Measurements from ENCODE around the gene XPO5. TPM values are rescaled to one million over a fixed set of nuclear protein-coding genes. Genes with fewer than 3 reads are reported as not detected.

XPO5 gene
- total RNA-seq, 4 donors from 2014 or later = 12.9 to 123 (median 29.8) TPM

DNA sequence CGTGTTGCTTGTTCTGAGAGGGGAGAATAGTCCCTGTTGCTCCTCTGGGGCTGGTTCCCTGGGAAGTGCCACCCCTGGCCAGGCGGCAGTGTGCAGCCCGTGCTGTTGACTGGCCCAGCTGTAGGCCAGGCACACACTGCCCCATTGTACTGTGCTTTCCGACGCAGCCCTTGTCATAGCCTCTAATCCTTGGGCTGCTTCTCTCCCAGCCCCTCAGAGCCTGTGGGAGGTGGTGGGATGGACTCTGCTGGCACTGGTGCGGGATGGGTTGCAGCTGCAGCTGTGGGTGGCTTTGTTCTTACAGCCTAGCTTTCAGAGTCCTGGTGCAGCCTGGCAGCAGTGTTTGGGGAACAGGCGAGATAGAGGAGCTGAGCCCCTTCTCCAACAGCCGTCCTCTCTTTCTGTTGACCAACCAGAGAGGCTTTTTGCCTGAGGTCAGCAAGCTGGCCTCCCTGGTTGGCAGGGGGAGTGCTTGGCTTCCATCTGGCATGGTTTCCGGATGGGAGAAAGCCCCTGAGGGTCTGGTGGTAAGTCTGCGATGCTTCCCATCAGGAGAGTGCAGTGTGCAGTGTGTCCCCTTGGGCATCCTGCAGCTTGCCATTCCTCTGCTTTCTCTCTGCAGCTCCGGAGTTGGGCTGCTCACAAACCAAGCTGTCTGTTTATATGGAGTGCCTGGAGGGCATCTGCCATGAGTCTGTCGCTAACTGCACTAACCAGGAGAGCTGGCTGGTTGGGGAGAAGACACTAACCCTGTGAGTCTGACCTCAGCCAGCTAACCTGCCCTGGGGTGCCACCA lies 86.4 kb downstream of the XPO5 start:
- Histone ChIP-seq H3K4me1 (peaks cover 0 to 14% (median 2%) of the 10 kb centered on the region in 3 donors), H3K4me3 (no peak overlapping the region), H3K36me3 (peaks cover 0 to 15% of the 10 kb centered on the region in 2 donors), H3K9me3 (no peaks in the 10 kb centered on the region), H3K27ac (no peak overlapping the region), H3K27me3 (no peaks in the 10 kb centered on the region)
- WGBS, 2 donors (ENCODE audit: low coverage in 1 of 2) = 67% methylated on average over 1 of the region's 12 CpGs; no CpG with 5 or more reads in 1 of the 2 donors
- TF ChIP-seq POLR2A (IDR thresholded peaks at IDR 0.05) (no peak), EP300 (IDR thresholded peaks at IDR 0.05) (no peak), POLR2AphosphoS5 (IDR thresholded peaks at IDR 0.05) (no peak)
- TF ChIP-seq, protein P1, sequence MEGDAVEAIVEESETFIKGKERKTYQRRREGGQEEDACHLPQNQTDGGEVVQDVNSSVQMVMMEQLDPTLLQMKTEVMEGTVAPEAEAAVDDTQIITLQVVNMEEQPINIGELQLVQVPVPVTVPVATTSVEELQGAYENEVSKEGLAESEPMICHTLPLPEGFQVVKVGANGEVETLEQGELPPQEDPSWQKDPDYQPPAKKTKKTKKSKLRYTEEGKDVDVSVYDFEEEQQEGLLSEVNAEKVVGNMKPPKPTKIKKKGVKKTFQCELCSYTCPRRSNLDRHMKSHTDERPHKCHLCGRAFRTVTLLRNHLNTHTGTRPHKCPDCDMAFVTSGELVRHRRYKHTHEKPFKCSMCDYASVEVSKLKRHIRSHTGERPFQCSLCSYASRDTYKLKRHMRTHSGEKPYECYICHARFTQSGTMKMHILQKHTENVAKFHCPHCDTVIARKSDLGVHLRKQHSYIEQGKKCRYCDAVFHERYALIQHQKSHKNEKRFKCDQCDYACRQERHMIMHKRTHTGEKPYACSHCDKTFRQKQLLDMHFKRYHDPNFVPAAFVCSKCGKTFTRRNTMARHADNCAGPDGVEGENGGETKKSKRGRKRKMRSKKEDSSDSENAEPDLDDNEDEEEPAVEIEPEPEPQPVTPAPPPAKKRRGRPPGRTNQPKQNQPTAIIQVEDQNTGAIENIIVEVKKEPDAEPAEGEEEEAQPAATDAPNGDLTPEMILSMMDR (IDR thresholded peaks at IDR 0.05) = no peak
- ATAC-seq = no peak

GRCh38 chr6:43488667-43489276 lies 87.1 kb downstream of the XPO5 start:
- Histone ChIP-seq H3K27me3 (no peaks in the 10 kb centered on the region), H3K36me3 (peaks cover 0 to 15% of the 10 kb centered on the region in 2 donors), H3K4me1 (peaks cover 0 to 14% (median 2%) of the 10 kb centered on the region in 3 donors), H3K27ac (no peak overlapping the region), H3K9me3 (no peaks in the 10 kb centered on the region), H3K4me3 (no peak overlapping the region)
- TF ChIP-seq POLR2A (IDR thresholded peaks at IDR 0.05) (no peak), POLR2AphosphoS5 (IDR thresholded peaks at IDR 0.05) (no peak), EP300 (IDR thresholded peaks at IDR 0.05) (no peak)
- TF ChIP-seq, protein P1 (IDR thresholded peaks at IDR 0.05) = no peak
- no peak for ATAC-seq
- 41 to 89% methylated on average over 1 to 3 of the region's 4 CpGs for WGBS, 2 donors (ENCODE audit: low coverage in 1 of 2)

DNA sequence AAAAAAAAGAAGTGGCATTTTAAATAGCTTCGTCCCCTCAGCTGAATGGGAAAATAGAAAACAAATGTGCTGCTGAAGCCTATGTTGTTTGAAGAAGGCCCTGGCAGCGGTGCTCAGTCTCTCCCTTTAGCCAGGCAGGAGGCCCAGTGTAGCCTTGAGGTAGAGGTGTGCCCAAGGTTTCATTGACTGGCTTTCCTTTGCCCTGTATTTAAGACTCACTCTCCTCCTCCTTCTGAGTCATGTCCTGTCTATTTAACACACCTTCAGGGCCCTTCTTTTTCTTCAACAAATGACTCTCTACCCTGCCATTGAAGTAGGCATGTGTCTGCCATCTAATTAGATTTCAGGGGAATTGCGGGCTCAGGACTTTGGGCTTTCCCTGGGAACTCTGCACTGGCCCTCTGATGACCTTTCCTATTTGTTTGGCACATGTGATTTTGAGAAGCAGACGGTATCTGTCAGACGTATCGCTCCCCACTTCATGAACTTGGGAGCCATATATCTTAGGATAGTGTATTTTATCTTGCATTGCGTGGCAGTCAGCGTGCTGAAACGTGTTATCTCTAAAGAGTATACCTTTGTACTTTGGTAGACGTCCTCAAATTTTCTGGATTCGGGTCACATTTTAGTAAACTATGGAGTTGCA lies 94.1 kb downstream of the XPO5 start:
- peaks cover 0 to 11% of the 10 kb centered on the region in 2 donors for H3K36me3 ChIP-seq
- no peak overlapping the region for H3K4me3 ChIP-seq
- peaks cover 0 to 40% (median 11%) of the 10 kb centered on the region in 3 donors for H3K4me1 ChIP-seq
- ATAC-seq = no peak
- no peak overlapping the region for H3K27ac ChIP-seq
- TF ChIP-seq, protein P1 (IDR thresholded peaks at IDR 0.05) = no peak
- no peak for TF ChIP-seq POLR2A (IDR thresholded peaks at IDR 0.05)
- TF ChIP-seq EP300 (IDR thresholded peaks at IDR 0.05) = no peak
- no peak for TF ChIP-seq POLR2AphosphoS5 (IDR thresholded peaks at IDR 0.05)
- H3K9me3 ChIP-seq = no peaks in the 10 kb centered on the region
- 80% methylated on average over 5 to 11 of the region's 11 CpGs for WGBS, 2 donors (ENCODE audit: low coverage in 1 of 2)
- H3K27me3 ChIP-seq = no peaks in the 10 kb centered on the region

- WGBS, 2 donors (ENCODE audit: low coverage in 1 of 2) = 88% methylated on average over 2 of the region's 2 CpGs; no CpG with 5 or more reads in 1 of the 2 donors
- Histone ChIP-seq H3K27me3 (no peaks in the 10 kb centered on the region), H3K9me3 (no peaks in the 10 kb centered on the region), H3K4me1 (peaks cover 0 to 41% (median 11%) of the 10 kb centered on the region in 3 donors), H3K27ac (no peak overlapping the region), H3K36me3 (peaks cover 0 to 9% of the 10 kb centered on the region in 2 donors), H3K4me3 (no peak overlapping the region)
- TF ChIP-seq POLR2AphosphoS5 (IDR thresholded peaks at IDR 0.05) (no peak), POLR2A (IDR thresholded peaks at IDR 0.05) (no peak), EP300 (IDR thresholded peaks at IDR 0.05) (no peak)
- TF ChIP-seq, protein P1 (IDR thresholded peaks at IDR 0.05) = no peak
- no peak for ATAC-seq
Observed at GRCh38 chr6:43481075-43481474, 94.8 kb downstream of the XPO5 start.
